ENCODE results near the gene CUL5.

The CUL5 gene

GRCh38 chr11:108008656-108009496 lies at the start of gene CUL5:
Gene CUL5 (plus strand): TSS chr11:108008898. CDS start chr11:108009349, 451 bp downstream.
- DNase-seq = peak; percentile 79

DNA sequence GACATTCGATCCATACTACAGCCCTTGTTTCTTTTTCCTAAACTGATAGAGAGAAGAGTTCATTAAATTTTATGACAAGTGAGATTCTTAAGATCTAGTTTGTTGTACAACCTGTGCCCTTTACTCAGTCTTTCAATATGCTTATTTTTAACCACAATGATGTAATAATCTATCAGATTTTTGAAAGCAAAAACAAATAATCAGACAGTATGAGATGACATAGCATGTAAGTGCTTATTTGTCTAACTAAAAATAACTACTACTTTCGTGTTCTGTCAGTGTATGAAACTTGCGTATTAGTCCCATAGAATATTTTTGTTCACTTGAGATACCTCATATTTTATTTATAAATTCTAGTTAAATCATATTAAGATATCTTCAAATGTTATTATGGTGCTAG lies 47.2 kb upstream of the CUL5 start:
- DNase-seq = no peak

GRCh38 chr11:107962181-107962580 lies 46.5 kb upstream of the CUL5 start:
- no peak for DNase-seq

DNA sequence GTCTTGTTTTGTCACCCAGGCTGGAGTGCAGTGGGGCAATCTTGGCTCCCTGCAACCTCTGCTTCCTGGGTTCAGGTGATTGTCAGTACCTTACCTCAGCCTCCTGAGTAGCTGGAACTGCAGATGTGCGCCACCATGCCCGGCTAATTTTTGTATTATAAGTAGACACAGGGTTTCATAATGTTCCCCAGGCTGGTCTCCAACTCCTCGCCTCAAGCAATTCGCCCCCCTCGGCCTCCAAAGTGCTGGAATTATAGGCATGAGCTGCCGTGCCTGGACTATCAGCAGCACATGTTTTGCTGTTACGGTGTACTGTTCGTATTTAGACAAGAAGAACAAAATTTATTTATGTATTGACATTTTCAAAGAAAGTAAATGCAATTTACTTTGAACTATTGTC lies 45.6 kb upstream of the CUL5 start:
- DNase-seq = no peak

GRCh38 chr11:107969219-107969618 lies 39.5 kb upstream of the CUL5 start:
- no peak for DNase-seq

GRCh38 chr11:107970049-107970448 lies 38.6 kb upstream of the CUL5 start:
- DNase-seq = no peak

DNA sequence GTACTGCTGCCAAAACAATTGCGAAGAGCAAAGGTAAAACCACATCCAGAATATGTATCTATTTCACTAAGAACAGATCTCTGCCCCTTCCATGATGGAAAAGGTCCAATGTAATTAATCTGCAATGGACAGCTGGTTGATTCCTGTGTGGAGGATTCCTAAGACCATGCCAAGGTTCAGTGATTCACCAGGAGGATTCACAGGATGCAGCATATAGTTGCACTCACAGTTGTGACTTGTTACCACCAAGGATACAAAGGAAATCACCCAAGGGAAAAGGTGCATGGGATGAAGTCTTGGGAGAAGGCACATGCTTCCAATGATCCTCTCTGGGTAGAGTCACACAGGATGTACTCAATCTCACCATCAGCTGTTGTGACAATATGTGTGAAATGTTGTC lies 35.1 kb upstream of the CUL5 start:
- no peak for DNase-seq

DNA sequence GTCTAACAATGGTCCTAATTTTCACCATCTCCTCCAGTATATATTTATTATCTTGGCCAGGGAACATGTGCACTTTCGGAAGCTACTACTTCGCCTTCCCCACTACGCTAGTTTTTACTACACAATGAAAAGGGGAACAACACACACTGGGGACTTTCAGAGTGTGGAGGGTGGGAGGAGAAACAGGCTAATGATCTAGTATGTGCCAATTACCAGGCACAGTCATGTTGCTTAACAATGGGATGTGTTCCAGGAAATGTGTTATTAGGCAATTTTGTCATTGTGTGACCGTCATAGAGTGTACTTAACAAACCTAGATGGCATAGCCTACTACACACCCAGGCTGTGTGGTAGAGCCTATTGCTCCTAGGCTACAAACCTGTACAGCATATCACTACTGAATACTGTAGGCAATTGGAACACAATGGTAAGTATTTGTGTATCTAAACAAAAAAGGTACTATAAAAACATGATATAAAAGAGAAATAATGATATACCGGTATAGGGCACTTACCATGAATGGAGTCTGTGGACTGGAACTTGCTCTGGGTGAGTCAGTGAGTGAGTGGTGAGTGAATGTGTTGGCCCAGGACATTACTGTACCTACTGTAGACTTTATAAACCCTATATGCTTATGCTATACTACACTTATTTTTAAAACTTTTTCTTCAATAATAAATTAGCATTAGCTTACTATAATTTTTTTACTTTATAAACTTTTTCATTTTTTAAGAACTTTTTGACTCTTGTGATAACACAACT lies 20.1 kb upstream of the CUL5 start:
- no peak for DNase-seq

- DNase-seq = no peak
Measured at GRCh38 chr11:107991868-107992414, 16.8 kb upstream of the CUL5 start.

DNA sequence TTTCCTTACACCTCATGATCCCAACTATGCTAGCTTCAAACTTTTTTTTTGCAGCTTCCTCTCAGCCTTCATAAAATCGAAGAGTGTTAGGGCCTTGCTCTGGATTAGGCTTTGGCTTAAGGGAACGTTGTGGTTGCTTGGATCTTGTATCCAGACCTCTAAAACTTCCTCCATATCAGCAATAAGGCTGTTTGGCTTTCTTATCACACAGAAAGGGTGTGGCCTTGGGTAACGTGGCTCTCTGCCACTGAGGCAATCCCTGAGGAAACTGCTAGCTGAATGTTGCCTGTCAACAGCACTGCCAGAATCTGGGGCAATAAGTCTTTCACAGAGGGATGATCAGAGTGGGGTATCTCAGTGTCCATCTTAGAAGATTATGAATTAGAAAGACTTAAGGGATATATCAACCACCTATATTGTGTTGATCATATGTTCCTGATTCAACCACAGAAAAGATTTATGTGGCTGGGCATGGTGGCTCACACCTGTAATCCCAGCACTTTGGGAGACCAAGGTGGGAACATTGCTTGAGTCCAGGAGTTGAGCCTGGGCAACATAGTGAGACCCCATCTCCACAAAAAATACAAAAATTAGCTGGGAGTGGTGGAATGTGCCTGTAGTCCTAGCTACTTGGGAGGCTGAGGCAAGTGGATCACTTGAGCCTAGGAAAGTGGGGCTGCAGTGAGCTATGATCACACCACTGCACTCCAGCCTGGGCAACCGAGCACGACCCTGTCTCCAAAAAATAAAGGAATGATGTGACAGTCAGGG lies 12.5 kb upstream of the CUL5 start:
- DNase-seq = no peak

DNA sequence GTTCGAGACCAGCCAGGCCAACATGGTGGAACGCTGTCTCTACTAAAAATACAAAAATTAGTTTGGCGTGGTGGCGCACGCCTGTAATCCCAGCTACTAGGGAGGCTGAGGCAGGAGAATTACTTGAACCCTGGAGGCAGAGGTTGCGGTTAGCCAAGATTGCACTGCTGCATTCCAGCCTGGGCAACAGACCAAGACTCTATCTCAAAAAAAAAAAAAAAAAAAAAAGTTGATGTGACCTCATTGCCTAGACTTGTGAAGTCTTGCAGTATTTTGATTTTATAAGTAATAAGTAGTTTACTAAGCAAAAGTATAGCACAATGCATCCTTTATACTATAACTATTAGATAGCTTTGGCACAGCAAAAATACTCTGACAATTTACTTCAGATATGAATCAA lies 9.9 kb upstream of the CUL5 start:
- no peak for DNase-seq

DNA sequence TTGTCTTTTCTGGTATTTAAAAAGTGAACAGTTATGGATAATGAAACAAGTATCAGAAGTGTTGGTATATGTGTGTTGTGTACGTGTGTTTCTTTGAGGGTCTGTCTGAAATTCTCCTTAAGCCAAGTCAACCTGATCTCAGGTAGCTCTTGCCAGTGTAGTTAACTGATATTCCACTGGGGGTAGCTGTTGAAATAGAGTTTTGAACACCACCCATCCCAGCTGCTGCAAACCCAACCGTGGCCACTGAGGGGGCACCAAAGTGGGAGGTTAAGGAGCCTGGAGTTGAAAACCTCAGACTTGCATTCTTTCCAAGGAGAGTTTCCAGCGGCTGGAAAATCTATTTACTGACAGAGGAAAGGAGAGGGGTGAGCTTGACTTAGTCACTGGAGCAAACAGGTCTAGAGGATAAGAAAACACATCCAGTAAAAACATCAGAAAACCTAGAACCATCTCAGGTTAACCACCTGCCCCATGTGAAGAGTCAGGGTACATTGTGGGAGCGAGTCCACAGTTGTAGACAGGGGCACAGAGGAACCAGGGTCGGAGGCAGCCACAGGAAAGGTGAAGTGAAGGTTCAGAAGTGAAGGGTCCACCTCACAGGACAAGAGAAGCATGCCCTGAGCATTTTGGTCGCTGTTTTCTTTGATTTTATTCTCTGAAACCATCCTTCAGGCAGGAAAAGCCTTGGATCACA lies 8.8 kb upstream of the CUL5 start:
- peak; percentile 3 for DNase-seq

DNA sequence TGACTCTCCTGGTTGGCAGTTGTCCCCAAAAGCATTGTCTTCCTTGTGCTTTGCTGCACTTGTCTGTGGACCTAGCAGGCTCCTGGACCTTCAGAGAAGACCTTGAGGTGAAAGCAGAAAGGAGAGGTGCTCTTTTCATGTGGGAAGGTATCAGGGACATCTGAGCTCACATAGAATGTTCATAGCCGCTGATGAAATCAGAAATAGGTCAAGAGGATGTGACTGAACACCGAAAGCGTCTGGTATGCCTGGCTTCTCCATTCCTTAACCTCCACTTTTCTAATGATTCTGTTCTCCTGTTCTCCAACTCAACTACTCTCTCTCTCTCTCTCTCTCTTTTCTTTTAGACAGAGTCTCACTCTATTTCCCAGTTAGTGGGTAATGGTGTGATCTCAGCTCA lies 6.2 kb upstream of the CUL5 start:
- no peak for DNase-seq

- DNase-seq = no peak
Measured at GRCh38 chr11:108003623-108004022, 5.1 kb upstream of the CUL5 start.

DNA sequence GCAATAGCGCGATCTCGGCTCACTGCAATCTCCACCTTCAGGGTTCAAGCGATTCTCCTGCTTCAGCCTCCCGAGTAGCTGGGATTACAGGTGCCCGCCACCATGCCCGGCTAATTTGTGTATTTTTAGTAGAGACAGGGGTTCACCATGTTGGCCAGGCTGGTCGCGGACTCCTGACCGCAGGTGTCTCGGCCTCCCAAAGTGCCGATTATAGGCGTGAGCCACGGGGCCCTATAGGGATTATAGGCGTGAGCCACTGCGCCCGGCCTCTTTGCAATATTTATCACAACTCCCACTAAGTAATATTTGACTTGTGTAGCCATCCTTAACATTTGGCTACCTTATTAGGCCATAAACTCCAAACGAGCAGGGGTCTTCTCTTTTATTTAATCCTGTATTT lies 879 bp upstream of the CUL5 start:
- DNase-seq = no peak

DNA sequence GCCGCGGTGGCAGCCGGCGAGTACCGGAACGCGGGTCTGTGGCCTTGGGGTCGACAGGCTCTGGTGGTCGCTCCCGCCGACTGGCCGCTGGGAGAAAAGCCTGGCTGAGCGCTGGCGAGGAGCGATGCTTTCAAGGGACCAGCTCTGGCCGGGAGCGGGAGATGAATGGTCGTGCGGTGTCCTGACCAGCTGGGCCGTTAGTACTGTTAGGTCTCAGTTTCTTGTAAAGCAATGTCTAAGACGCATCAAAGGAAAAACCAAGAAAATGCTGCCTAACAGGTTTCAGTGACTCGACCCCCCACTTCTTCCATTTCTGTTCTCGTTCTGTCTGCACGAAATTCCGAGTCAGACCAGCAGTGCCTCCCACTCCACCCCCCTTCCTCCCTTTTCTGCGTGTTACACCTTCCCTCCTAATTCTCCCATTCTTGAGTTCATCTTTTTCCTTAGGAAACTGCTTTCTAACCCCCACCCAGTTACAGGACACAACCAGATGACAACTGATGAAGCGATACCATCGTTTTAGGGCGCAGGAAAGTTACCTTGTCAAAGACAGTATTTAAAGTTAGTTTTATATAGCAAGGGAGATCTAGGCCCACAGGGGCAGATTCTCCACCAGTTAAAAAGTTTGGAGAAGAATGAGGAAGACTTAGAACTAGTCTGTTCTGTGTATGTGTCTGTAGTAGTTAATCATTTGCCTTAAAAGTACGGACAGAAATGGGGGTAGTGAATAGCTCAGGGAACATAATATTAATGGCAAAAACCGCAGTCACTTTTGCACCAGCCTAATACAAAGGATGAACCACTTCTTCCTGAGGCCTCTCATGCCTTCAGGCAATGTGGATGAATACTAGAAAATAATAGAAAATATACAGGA lies 1.0 kb downstream of the CUL5 start:
- DNase-seq = no peak

DNA sequence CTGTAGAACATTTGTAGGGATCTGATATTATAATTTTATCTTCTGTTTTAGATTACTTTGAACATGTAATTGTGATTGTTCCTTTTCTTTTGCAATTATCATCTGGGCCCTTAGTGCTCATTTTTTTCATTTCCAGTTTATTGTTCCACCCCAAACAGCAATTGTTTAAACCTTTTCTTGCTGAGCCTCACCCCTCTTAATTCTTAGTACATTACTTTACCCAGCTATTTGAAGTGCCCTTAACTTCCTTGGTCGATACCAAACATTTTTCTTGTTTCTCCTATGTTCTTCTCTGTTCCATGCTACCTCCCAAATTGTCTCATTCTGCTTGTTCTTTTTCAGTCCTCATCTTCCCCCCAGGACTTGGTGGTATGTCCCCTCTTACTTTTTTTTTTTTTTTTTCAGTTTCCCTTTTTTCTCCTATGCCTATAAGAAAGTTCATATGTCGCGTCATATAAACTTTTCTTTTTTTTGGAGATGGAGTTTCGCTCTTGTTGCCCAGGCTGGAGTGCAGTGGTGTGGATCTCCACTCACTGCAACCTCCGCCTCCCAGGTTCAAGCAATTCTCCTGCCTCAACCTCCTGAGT lies 3.5 kb downstream of the CUL5 start:
- DNase-seq = no peak

DNA sequence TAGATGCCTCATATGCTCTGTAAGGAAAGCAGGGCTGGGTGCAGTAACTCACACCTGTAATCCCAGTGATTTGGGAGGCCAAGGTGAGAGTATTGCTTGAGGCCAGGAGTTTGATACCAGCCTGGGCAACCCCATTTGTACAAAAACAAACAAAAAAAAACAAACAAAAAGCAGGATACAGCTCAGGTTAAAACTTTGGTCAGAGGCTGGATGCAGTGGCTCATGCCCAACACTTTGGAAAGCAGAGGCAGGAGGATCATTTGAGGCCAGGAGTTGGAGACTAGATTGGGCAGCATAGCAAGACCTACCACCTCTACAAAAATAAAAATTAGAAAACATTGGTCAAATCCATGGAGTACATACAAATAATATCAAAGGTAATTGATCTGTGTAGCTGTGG lies 7.9 kb downstream of the CUL5 start:
- DNase-seq = no peak

GRCh38 chr11:108018708-108019107 lies 10.0 kb downstream of the CUL5 start:
- no peak for DNase-seq

GRCh38 chr11:108019870-108020540 lies 11.3 kb downstream of the CUL5 start:
- no peak for DNase-seq

All from GDM1 (cell line).